HEK293T (cell line): ENCODE results near the gene PTPRG.

Source experiments
- ARNT ChIP-seq: fragments of 450-650 bp; IDR thresholded peaks from 2 replicates; pipeline ENCODE4 v1.6.1; 2017; ENCODE audit warnings: mild to moderate bottlenecking
- BHLHE40 ChIP-seq: fragments of 450-650 bp; IDR thresholded peaks from 2 replicates; pipeline ENCODE4 v1.6.1; 2016; ENCODE audit warnings: mild to moderate bottlenecking, moderate library complexity, borderline replicate concordance
- FOXM1 ChIP-seq: fragments of 450-650 bp; IDR thresholded peaks from 2 replicates; pipeline ENCODE4 v1.6.1; 2017; ENCODE audit warnings: mild to moderate bottlenecking, borderline replicate concordance
- L3MBTL2 ChIP-seq: fragments of 450-650 bp; conservative IDR thresholded peaks from 2 replicates; pipeline ENCODE4 v1.6.1; 2016; ENCODE audit warnings: mild to moderate bottlenecking
- PKNOX1 ChIP-seq: fragments of 450-650 bp; IDR thresholded peaks from 2 replicates; pipeline ENCODE4 v1.6.1; 2016
- SP1 ChIP-seq: fragments of 450-650 bp; IDR thresholded peaks from 2 replicates; pipeline ENCODE4 v1.6.1; 2017

GRCh38 chr3:61562042-61562720, 810 bp downstream of the PTPRG start:
- no peak for TF ChIP-seq FOXM1
- TF ChIP-seq BHLHE40, result no peak
- no peak for TF ChIP-seq PKNOX1
- no peak for TF ChIP-seq SP1
- TF ChIP-seq L3MBTL2, result peak; percentile 12; the same call in 1 of the 2 replicates
- no peak for TF ChIP-seq ARNT
